ENCODE data around the gene RASGEF1C.

Gene RASGEF1C

DNA sequence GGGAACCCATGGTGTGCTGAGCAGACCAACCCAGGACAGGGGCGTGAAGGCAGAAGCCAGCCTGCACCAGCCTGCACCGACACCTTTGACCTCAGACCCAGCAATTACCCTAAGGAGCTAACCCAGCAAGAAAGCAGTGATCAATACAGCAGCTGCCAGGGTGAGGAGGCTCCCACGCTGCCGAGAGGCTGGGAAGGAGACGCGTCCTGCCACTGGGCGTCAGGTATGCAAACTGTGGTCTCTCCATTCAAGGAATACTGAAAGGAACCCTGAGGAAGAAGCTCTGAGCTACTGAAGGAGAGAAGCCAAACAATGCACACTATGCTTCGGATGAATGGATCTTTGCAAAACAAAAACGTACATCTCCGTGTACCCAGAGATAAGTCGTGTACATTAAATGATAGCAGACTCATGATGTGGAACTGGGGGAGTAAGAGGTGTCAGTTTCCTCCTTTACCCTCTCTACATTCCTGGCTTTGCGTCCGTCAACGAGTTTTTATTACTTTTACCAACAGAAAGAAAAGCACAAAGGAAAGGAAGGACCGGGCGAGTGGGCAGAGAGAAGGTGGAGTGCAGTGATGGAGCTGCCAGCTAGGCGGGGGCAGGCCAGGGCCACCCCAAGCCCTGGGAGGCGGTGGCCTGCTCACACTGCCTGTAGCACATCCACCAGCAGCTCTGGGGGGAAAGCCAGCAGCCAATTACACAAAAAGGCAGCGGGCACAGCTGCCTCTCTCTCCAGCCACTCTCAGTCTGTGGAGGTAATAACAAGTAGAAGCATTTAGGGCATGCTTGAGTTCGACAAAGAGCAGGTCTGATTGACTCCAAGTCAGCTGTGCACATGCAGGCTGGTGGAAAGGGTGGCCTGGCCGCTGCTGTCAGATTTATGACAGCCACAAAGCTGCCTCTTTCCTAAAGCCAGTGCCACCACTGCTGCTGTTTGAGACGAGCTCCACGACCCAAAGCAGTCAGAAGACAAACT lies 29.3 kb downstream of the RASGEF1C start:
- DNase-seq, result no peak

DNA sequence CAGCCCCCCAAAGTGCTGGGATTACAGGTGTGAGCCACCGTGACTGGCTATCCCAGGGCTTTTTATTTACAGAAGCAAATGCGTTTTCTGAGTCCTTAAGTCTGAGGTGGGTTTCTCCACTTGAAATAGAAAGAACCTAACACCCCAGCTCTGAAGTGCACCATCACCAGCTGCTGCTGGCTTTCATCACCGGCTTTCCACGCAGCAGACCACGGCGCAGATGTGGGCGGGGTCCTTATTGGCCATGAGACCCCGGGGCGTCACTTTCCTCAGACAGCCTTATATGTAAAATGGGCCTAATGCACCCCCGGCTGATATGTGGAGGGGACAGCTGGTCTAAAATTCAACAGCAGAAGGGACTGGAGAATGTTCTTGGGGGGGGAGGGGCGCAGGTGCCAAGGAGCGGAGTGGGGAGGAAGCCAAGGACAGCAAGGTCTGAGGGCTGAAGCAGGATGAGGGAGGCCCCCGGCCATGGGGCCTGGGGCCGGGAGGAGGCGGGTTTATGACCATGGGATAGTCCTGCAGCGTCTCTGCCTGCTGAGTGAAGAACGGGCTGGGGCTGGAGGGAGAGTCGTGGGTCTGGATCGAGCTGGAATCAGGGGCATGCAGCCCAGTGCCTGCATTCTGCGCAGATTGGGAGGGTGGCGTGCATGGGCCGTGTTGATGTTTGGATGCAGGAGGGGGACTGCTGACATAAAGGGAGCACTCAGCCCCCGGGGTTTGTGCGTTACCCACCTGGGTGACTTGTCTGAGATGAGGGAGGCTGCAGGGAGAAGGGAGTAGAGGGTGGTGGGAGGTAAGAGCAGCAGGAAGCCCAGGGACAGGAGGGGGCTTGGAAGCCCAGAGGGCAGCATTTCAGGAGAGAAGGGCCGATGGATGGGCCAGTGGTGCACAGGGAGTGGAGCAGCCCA lies 30.2 kb downstream of the RASGEF1C start:
- DNase-seq, result no peak

DNA sequence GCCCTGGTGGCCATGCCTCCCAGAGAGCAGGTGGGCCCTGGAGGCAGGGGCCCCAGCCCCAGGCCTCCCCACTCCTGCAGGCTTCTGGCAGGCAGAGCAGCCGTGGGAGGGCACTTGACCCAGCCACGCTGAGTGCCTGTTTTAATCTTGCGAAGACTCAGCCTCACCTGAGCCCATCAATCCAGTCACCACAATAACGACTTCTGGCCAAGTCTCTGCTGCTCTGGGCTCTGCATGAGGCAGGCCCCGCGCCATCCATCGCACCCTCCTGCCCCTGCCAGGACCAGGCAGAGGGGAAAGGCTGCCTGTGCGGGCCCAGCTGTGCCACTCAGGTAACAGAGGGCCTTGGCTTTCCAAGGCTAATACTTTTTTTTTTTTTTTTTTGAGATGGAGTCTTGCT lies 32.8 kb downstream of the RASGEF1C start:
- no peak for DNase-seq

DNA sequence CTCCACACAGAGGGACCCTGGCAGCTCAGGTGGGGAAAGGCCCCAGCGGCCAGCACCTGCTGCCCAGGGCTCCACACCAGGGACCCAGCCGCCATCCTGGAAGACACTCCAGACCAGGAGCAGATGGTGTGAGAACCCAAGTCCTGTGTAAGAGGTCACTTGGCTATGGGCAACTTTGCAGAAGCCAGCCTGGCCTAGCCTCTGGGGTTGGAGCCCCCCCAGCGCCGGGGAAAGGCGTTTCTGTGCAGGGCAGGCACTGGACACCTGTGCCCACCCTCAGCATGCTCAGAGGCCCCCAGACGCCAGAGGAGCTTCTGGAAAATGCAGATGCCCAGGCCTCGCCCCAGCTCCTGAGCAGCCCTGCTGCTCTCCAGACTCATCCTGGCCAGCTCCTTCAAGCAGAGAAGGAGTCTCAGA lies 34.0 kb downstream of the RASGEF1C start:
- DNase-seq, result no peak

DNA sequence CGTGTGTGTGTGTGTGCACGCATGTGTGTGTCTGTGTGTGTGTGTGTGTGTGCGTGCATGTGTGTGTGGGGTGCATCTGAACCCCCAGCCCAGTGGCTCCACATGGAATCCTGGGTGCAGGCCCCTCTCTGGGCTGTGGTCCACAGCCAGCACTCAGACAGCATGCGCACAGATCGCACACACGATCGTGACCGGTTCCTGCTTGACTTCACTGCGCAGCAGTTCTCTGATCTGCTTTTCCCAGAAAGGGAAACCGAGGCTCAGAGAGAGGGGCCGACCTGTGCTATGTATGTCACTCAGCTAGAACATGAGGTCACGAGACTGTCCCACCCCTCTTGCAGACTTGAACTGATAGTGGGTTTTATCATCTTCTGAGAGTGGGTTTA lies 34.4 kb downstream of the RASGEF1C start:
- DNase-seq, result no peak

DNA sequence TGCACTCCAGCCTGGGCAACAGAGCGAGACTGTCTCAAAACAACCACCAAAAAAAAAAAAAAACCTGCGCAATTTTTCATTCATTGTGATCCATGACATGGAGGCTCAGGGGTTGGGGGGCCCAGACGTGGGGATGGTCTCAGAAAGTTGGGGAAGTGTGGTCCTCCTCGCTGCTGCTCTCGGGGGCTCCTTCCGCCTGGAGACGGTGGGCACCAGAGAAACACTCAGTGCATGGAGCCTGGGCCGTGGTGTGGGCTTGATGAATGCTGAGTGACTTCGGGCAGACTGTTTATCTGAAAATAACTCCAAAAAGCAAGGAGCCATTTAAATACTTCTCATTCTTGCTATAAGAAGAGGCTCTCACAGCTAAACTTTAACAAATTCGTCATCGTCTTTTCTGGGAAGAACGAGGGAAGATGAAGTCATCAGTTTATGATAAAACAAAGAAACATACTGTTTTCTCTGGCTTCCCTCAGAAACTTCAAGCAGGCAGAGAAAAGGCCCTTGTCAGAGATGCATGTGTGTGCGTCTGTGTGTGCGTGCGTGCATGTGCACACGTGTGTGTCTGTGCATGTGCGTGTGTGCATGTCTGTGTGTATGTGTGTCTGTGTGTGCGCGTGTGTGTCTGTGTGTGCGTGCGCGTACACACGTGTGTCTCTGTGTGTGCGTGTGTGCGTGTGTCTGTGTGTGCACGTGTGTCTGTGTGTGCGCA lies 35.0 kb downstream of the RASGEF1C start:
- no peak for DNase-seq

DNA sequence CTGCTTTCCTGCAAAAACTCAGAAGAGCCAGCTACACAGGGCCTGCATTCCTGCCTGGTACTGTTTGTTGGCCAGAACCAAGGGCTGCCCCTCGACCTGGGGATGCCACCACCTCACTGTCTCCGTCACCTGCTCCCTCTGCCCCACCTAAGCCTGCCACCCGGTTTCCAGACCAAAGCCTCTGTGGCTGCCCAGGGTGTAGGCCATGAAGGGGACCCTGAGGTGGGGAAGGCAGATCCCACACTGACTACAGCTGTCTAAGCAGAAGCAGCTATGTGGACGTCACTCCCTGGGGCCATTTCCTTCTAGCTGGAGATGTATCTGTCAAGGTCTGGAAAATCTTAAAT lies 35.8 kb downstream of the RASGEF1C start:
- DNase-seq, result no peak

DNA sequence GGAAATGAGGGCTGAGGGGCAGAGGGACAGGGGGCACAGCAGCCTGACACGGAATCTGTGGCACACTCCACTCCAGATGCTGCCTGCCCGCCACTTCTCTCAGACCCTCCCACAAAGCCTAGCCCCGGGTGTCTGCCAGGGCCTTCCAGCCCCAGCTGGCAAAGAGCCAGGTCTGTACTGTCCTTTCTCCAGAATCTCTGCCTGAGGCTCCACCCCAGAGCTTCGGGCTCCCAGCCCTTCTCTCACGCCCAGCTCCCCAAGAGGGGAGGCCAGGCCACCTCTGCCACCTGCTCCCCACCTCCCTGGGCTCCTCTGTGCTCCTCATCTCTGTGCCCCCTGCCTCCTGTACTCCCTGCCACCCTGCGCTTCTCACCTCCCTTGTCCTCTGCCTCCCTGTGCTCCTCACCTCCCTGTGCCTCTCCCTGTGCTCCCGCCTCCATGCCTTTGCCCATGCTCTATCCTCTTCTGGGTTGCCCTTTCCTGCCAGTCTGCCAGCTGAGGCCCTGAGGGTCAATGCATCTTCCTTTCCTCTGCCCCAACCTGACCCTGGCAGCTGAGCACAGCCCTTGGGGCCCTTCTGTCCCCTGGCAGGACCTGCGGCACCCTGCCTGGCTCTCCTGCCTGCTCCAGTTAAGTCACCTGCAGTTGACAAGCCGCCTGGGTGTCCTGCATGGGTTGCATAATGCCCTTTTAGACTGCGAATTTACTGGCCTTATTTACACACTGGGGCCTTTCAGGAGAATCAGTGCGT lies 36.4 kb downstream of the RASGEF1C start:
- no peak for DNase-seq

DNA sequence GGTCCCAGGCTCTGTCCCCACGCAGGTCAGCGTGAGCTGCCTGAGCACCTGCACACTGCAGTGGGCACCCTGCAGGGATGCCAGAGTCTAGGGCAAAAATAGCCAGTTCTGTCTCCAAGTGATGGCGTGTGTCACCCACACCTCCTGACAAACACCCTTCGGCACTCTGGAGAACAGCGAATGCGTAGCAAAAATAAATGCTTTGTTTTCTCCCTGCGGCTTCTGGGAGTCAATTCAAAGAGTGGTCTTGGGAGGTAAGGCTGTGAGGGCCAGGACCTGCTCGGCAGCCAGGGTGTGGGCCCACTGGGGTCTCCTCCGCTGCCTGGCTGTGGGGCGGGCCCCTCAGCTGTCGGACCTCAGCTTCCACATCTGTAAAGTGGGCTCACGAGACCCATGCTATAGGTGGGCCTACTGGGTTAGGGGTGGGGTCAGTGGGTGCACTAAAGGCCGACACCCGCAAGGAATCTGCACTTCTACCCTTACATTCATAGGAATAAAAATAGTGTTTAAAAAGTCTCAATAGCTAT lies 37.4 kb downstream of the RASGEF1C start:
- DNase-seq, result no peak

DNA sequence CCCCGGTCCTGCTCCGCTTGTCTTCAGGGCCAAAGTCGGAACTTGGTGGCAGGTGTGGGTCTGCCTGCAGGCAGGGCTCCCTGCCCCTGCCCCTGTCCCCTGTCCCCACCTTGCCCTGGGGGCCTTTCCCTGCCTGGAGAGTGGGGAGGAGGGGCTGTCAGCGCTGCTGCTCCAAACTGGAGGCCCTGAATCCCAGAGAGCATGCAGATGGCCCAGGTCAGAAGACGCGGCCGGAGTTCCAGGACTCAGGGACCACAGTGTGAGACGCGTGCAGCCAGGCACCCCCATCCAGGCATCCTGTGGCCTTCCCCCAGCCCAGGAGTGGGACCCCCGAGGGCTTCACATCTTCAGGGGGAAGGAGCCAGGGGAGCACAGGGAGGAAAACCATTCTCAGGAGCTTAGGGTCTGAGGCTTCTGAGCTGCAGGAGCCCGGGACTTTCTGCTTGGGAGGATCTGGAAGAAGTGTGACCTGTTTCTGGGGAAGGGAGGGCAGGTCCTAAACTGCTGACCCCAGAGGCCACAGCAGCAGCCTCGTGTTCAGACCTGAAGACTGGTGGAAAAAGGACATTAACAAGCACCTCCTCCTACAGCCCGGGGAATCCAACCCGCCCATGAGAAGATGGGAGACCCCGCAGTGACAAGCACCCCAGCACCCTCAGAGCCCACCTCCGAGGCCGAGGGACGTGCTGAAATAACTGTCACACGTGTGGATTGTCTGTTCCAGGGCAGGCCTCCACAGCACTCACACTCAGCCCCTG lies 38.0 kb downstream of the RASGEF1C start:
- no peak for DNase-seq

DNA sequence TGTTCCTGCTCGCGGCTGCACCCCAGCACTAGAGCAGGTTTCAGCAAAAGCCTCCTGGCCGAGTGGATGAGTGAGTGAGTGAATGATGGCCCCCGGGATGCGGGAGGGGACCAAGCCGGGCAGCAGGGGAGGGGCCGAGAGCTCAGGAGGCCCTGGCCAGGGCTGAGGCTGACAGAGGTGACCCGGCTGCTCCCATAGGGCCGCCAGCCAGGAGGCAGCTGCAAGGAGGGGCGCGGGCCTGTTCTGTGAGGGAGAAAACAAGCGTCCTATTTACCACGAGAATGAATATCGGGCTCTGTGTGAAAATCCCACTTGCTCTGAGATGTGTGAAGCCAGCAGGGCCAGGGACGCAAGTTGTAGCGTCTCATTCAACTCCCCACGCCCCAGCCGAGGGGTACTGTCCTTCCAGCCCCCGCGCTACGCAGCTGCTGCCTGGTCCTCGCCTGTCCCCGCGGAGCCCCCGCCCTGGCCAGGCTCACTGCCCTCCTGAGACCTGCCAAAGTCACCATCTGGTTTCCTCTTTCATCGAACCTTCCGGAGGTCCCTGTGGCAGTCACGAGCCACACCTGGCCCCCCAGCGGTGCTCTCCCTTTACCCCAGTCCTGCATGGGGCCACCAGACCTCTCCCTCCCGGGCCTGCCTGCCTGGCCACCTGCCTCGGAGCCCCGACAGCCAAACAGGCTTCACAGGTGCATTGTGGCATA lies 38.8 kb downstream of the RASGEF1C start:
- DNase-seq, result no peak

DNA sequence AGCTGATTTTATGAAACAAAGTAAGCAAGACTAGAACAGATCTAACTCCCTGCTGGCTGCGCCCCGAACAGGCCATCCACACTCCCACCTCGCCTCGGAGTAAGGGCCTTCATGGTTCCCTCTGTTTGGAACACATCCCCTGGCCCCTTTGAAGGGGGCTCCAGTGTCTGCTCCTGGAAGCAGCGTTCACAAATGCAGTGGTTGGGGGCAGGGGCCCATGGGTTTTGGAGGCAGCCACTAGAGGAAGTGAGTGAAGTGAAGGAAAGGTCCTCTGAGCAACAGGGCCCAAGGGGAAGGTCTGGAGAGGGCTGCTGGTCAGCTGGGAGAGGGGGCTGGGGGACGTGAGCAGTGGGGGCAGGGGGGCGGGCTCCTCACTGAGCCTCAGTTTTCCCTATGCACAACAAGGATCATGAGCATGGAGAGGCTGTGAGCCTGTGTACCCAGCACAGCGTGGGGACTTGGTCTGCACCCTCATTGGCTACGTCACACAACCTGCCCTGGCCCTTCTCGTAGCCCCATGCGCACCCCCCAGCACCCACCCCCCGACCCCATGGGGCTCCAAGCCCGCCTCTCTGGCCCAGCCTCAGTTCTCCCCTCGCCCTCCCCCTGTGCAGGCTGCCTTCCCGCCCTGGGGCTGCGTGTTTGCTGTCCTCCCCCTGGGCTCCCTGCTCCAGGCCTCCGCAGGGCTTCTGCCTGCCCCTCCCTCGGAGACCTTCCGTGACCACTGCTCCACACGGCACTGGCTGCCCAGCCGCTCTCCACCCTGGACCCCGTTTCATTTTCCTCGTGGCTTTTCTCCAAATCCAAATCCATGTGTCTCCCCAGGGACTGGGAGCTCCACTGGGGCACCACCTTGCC lies 39.5 kb downstream of the RASGEF1C start:
- no peak for DNase-seq

DNA sequence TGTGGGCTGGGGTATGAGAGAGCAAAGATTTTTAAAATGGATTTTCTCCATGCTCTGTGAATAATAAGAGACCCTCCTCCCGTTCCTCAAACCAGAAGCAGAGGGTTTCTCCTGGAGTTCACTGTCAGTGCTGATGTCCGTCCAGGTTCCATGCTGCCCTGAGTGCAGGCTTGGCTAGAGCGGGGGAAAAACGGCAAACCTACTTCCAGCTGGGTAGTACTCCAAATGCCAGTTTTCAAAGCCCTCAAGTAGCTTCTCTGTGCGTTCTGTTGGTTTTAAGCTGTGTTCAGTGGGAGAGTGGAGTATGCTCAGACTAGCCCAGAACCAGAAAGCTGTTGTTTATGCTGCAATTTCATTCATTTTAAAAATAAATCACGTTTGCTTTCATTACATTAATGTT lies 40.3 kb downstream of the RASGEF1C start:
- no peak for DNase-seq

DNA sequence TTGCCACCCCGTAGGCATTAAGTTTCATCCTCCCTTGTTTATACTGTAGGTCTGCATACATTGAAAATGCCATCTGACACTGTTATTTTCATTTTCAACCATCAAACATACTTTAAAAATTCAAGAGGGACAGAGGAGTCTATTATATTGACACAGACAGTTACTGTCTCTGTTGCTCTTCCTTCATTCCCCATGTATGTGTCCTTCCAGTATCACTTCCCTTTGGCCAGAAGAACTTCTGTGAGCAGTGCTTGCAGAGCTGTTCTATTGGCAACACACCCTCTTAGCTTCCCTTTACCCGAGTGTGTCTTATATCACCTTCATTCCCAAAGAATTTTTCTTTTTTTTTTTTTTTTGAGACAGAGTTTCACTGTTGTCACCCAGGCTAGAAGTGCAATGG lies 42.8 kb downstream of the RASGEF1C start:
- no peak for DNase-seq

DNA sequence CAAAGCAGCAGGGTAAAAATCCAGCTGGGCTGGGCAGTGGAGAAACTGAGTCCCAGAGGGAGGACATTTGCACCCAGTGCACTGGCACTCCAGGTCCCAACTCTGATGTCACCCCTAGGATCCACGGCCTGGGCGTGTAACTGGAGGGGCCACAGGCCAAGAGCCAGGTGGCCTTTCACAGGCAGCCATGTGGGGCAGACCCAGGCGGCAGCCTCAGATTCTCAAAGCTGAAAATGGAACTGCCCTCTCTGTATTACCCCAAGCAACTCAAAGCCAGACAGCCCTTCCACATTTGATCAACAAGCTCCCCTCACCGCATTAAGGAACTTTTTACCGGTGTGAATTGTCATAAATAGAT lies 46.7 kb downstream of the RASGEF1C start:
- no peak for DNase-seq

DNA sequence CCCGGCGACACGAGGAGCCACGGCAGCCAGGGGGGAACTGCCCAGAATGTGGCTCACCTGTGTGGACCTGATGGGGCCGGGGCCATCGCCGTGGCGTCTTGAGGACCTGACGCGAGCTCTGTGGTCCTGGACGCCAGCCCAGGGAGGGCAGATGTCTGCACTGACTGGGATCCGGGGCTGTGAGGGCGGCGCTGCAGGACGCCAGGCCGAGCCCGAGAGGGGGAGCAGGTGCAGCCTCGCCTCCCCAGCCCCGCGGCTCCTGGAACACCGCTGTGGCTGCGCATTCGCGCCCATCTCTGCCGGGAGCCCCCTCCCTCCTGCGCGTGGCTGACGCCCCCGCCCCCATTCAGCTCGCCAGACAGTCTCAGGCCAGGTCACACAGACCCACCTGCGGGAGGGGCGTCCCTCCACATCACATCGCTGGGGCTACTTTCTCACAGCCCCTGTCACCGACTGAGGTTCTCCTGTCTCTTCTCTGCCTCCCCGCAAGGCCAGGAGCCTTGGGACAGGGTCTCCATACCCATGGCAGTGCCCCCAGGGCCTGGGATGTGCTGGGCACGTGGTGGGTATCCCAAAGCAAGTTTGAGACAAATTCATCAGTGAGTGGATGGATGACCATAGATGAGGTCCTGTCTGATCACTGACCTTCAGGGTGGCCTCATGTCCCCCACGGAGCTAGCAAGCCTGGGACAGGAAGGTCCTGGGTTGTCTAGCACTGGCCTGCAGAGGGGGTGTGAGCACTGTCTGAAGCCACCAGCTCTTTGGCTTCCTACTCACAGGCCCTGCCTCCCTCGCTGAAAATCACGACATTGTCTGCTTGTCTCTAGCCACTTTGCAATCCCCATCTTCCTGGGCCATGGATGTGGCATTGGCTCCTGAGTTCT lies 47.3 kb downstream of the RASGEF1C start:
- no peak for DNase-seq

DNA sequence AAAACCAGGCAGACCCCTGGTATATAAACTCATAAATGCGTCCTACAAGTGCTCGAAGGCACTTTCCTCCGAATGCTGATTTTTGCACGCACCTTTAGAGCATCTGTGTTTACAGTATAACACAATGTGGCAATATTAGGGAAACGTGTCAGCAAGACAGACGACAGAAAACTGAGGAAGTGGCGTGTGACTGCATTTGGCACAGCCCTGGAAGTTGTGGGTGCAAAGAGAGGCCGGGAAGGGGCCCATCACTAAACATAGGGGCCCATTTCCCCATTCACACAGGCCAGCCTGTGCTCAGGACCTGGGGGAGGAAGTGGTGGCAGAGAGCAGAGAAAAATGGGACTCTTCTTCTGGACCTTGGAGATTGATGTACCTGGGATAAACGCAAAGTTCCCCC lies 48.2 kb downstream of the RASGEF1C start:
- DNase-seq, result no peak

DNA sequence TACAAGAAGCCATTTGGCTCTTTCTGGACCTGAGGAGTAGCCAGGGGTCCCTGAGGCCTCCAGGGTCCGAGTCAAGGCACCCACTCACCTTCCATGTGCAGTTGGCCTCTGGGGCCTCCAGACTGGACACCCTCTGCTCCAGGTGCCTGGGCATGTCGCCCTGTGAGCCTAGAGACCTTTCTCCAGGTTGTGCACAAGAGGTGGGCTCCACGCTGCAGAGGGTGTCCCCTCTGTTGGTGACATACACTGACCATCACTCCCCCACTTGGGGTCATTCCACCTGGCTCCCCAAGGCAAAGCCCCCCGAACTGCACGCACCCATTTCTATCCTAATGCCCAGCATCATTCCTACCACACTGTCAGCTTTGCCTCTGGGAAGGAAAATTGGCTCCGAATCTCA lies 48.8 kb downstream of the RASGEF1C start:
- DNase-seq, result no peak

DNA sequence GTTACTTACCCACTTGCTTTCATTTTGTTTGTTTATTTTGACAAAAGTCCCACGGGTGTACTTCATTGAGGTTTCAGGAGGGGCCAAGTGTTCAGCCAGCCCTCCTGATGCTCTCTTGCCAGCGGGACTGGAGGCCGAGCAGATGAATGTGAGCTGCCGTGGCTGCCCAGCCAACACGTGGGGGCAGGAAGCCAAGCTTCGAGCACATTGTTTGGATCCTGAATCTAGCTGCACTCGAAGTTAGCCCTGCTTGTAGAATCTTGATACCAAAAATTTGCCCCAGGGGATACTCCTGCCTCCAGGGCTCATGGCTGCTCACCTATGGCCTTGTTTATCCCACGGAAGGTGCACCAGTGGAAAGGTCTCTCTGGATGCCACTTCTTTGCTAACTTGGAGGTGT lies 49.3 kb downstream of the RASGEF1C start:
- DNase-seq, result no peak
